GM19438 (cell line): ENCODE results near the gene ARHGAP26.
A peak's percentile ranks its signal among the peaks of the same experiment; 100 is the strongest.

Source experiments
- ATAC-seq: cut with Tn5 transposase; IDR thresholded peaks from one replicate; pipeline ENCODE4 v1.9.1; 2021; ENCODE audit warnings: low read depth; ENCODE audit not compliant: unreplicated experiment

The ARHGAP26 gene

DNA sequence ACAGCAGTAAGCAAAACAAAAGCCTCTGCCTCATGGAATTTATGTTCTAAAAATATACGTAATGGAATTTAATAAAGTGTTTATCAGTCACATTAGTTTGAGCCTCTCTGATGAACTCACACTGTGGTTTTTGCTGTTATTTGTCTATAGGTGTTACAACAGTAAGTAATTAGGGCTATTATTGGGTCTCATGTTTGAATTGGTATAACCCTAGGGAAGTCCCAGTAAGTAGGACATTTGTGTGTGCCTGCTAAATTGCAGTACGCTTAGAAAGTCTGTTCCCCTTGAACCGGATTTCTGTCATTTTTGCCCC lies 435.7 kb downstream of the ARHGAP26 start:
- ATAC-seq: no peak

- peak; percentile 51 for ATAC-seq
Measured at GRCh38 chr5:143206196-143207053, 436.2 kb downstream of the ARHGAP26 start.

GRCh38 chr5:143207058-143207457 lies 436.9 kb downstream of the ARHGAP26 start:
- ATAC-seq: no peak

GRCh38 chr5:143207563-143208364 lies 437.6 kb downstream of the ARHGAP26 start:
- no peak for ATAC-seq

GRCh38 chr5:143208365-143208641 lies 438.1 kb downstream of the ARHGAP26 start:
- ATAC-seq: no peak

DNA sequence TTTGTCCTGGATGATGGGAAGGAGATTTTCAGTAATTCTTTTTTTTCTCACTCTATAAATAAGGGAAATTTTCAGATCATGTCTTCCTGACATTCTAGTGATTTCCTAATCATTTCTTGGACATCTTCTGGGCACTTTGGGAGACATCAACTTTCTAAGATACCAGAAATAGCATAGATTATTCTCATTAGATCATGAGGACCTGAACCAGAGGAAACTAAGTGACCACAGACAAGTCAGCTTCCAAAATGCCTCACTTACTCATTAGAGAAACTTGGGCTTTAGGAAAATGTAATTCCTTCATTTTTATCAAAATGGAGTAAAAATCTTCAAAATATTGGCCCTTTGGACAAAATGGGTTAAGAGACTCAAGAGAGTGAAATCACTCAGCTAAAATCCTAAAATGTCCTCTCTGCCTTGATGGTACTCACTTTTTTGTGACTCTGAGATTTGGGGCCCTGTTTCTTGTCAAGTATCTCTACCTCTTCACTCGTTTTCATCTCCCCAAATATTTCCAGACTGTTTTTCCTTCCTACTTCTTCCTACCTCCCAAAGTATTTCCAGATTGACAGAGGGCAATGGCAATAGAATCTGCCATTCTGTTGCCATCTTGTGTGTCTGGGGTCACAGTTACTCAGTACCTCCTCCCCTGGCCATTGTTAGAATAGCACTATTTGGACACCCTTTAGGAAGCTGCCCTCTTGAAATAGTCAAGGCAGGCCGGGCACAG lies 438.8 kb downstream of the ARHGAP26 start:
- no peak for ATAC-seq

GRCh38 chr5:143209881-143210395 lies 439.8 kb downstream of the ARHGAP26 start:
- ATAC-seq: no peak

DNA sequence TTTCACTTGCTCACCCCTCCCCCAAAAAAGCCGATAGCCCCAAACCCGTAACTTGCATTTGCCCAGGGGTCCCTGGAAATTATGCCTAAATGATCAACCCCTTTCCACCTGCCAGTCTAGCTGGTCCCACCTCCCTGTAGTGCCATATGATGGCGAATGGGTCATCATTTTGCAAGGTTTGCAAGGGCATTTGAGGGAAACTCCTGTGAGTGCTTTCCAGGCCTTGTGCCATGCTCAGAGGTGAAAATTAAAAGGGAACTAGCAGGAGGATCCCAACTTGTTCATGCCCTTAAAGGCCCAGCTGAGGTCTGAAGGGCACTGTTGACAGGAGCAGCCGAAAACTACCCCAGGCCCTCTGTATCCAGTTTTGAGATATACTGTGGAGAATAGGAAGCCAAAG lies 440.4 kb downstream of the ARHGAP26 start:
- ATAC-seq: no peak

GRCh38 chr5:143212261-143212660 lies 442.1 kb downstream of the ARHGAP26 start:
- no peak for ATAC-seq

DNA sequence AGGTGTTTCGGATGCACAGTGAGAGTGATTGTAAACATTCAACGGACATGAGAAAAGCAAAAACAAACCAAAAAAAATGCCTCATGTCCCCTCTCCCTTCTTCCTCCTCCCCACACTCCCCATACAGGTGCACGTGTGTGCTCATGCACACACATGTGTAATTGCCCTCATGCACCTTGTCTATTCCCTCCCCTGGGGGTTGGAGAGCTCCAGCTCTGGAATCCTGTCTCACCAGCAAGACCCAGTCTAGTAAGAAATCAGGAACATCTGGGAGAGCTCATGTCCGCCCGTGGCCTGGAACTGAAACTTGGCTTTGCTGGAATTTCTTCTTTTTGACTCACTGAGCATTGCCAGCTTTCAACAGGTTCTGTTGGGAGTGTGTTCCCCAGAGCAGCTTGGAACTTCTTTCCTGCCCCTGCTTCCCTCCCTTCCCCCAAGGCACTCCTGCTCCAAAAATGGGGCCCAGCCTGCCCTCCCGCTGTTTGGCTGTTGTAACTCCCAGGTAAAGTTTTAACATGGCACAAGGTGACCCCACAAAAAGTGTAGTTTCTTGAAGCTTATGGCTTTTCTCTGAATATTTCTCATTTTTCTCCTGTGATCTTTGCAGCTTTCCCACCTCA lies 443.2 kb downstream of the ARHGAP26 start:
- peak; percentile 25 for ATAC-seq

- ATAC-seq: peak; percentile 53
Measured at GRCh38 chr5:143213851-143214363, 443.7 kb downstream of the ARHGAP26 start.

DNA sequence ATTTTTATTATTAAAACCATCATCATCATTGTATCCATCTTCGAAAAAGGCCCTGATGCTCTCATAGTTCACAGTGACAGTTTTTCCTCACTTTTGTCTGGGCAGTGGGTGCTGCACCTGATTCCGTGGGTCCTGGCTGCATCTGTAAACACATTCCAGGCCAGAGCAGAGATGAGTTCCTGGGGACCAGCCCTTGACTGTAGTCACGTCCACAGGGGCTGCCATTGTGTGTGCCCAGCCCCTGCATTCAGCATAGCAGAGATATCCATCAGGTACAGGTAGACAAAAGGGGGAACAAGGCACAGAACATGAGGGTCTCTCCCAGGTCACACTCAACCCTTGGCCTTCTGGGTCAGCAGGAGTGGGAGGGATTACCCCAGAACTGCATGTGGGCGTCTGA lies 444.3 kb downstream of the ARHGAP26 start:
- no peak for ATAC-seq

DNA sequence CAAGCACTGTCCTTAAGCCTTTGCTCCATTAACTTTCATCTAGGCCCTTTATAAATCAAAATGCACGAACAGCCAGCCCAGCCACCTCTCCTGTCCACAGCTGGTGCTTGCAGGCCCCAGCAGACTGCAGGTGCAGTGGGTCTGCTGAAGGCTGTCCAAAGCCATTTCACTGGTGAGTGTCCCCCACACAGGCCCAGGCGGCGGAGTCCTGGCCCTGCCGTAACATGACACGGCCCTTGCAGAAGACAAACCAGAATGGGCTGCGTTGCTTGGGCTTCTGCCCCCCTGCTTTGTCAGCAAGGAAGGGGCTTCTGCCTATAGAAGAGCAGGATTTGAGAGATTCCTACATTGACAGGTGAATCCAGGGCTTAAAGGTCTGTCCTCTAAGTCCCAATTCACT lies 444.7 kb downstream of the ARHGAP26 start:
- no peak for ATAC-seq

GRCh38 chr5:143215690-143216089 lies 445.5 kb downstream of the ARHGAP26 start:
- ATAC-seq: no peak

GRCh38 chr5:143216211-143216610 lies 446.0 kb downstream of the ARHGAP26 start:
- no peak for ATAC-seq

DNA sequence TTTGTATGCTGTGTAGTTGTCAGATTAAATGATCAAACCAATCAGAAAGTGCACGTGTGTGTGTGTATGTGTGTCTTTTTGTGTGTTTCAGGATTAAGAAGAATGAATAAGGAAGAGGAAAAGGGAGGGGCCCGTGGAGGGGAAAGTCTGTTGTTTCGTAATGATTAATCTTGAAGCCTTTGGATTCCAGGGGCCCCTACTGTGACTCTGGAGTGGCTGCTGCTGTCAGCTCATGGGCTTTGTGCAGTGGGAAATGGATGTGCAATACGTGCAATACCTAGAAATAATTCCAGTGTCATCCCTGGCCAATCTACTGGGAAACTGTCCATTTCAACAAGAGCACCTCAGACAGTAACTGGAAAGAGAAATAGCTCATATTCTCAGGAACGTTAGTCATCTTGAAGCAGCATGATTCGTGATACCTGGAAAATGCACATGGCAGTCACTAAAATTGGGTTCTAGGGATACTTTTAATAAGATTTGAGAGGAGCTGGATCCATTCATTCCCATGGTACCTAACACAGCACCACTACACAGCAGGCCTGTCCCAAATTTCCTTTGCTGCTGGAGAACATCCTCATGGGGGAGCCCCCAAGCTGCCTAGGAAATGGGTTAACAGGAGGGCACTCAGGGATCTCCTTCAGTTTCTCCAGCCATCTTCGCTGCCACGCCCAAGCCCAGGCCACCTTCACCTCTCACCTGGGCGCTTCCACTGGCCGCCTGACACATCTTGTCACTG lies 447.1 kb downstream of the ARHGAP26 start:
- ATAC-seq: no peak

DNA sequence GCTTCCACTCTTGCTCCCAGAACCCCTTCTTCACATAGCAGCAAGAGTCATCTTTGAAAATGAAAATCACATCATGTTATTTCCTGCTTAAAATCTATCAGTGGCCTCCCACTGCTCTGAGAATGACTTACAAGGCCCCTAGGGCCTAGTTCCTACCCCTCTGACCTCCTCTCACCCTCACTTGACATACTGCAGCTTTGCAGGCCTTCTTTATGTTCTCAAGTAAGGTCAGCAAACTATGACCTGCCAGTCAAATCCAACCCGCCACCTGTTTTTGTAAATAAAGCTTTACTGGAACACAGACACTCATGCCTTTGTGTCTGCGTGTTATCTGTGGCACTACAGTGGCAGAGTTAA lies 447.6 kb downstream of the ARHGAP26 start:
- no peak for ATAC-seq

GRCh38 chr5:143218517-143219170 lies 448.5 kb downstream of the ARHGAP26 start:
- ATAC-seq: no peak

- no peak for ATAC-seq
Measured at GRCh38 chr5:143219696-143220095, 449.5 kb downstream of the ARHGAP26 start.
